SU-DHL-6 (cell line): ENCODE measurements around the gene SEMA3B.

Experiments used
- H2AFZ ChIP-seq: fragments of 200-600 bp; sonication (generic); 2 replicates; pipeline ENCODE4 v1.6.1; 2014; ENCODE audit warnings: low read depth, mild to moderate bottlenecking, moderate library complexity, mixed read lengths, antibody characterized with exemption, low read length; ENCODE audit not compliant: severe bottlenecking
- H3F3A ChIP-seq: fragments of 200-600 bp; shearing (Covaris generic); 2 replicates; pipeline ENCODE4 v1.6.0; 2016; ENCODE audit warnings: antibody characterized with exemption, mild to moderate bottlenecking; ENCODE audit not compliant: insufficient read depth
- H3K27ac ChIP-seq: fragments of 200-600 bp; sonication (generic); 2 replicates; pipeline ENCODE4 v1.5.1; 2016; ENCODE audit warnings: low read depth, mild to moderate bottlenecking, low read length, moderate library complexity, mixed read lengths
- H3K27me3 ChIP-seq: fragments of 200-600 bp; sonication (generic), shearing (Covaris generic); 2 replicates; pipeline ENCODE4 v1.6.0; 2014; ENCODE audit warnings: mild to moderate bottlenecking, low read length
- H3K36me3 ChIP-seq: fragments of 200-600 bp; sonication (generic); 2 replicates; pipeline ENCODE4 v1.6.1; 2014; ENCODE audit warnings: mild to moderate bottlenecking, low read length, mixed read lengths
- H3K4me2 ChIP-seq: fragments of 300-600, 200-600 bp; shearing (Covaris generic), sonication (generic); 2 replicates; pipeline ENCODE4 v1.6.0; 2014; ENCODE audit warnings: low read length, low read depth, mild to moderate bottlenecking; ENCODE audit not compliant: poor library complexity, severe bottlenecking
- H3K4me3 ChIP-seq: fragments of 200-600 bp; sonication (generic); 2 replicates; pipeline ENCODE4 v1.5.1; 2014; ENCODE audit warnings: antibody characterized with exemption, low read length, mild to moderate bottlenecking, mixed read lengths; ENCODE audit not compliant: insufficient read depth, poor library complexity, severe bottlenecking
- H3K79me2 ChIP-seq: fragments of 200-600 bp; sonication (generic); 2 replicates; pipeline ENCODE4 v1.6.1; 2014; ENCODE audit warnings: mild to moderate bottlenecking, low read length, moderate library complexity; ENCODE audit not compliant: insufficient read depth
- H3K9ac ChIP-seq: fragments of 200-600 bp; sonication (generic); 2 replicates; pipeline ENCODE4 v1.7.0; 2014; ENCODE audit warnings: mild to moderate bottlenecking, low read length
- H3K9me2 ChIP-seq: fragments of 200-600 bp; sonication (generic); replicated peaks from 2 replicates; pipeline ENCODE4 v1.6.1; 2014; ENCODE audit warnings: low read length; ENCODE audit not compliant: insufficient read depth
- H3K9me3 ChIP-seq: fragments of 200-600 bp; sonication (generic); 2 replicates; pipeline ENCODE4 v1.6.1; 2014; ENCODE audit warnings: low read length, mixed read lengths; ENCODE audit not compliant: insufficient read depth
- H4K20me1 ChIP-seq: fragments of 200-600 bp; sonication (generic); 2 replicates; pipeline ENCODE4 v1.6.1; 2014; ENCODE audit warnings: low read depth, mild to moderate bottlenecking, antibody characterized with exemption, low read length, moderate library complexity, mixed read lengths
- EZH2phosphoT487 ChIP-seq: fragments of 200-600 bp; sonication (generic), shearing (Covaris generic); conservative IDR thresholded peaks from 2 replicates; pipeline ENCODE4 v1.6.1; 2018; ENCODE audit warnings: mild to moderate bottlenecking, antibody characterized with exemption, low read length, moderate library complexity, mixed read lengths
- TF ChIP-seq, protein P1 (sequence below): fragments of 200-600 bp; sonication (generic); IDR thresholded peaks from one replicate; pipeline ENCODE4 v1.5.1; 2017; ENCODE audit warnings: antibody characterized with exemption, mild to moderate bottlenecking, low read length, moderate library complexity; ENCODE audit not compliant: insufficient read depth, poor library complexity, severe bottlenecking

The SEMA3B gene

DNA sequence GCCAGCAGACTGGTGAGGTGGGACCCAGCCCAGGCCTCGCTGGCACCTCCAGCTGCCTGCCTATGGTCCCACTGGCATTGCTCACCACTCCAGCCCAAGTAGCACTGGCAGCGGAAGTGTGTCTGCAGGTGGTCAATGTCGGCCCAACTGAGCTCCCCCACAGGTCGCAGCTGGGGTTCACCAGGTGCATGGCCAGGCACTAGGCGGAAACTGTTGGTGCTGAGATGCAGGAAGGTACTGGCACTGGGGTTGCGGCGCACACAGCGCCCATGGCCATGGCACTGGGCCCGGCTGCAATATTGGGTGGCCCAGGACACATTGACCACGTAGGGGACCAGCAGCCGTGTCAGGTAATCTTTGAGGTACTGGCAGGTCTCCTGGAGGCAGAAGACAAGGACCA is 49.2 kb downstream of the SEMA3B start:
- no peaks in the 10 kb centered on the region for H4K20me1 ChIP-seq
- TF ChIP-seq, protein P1, sequence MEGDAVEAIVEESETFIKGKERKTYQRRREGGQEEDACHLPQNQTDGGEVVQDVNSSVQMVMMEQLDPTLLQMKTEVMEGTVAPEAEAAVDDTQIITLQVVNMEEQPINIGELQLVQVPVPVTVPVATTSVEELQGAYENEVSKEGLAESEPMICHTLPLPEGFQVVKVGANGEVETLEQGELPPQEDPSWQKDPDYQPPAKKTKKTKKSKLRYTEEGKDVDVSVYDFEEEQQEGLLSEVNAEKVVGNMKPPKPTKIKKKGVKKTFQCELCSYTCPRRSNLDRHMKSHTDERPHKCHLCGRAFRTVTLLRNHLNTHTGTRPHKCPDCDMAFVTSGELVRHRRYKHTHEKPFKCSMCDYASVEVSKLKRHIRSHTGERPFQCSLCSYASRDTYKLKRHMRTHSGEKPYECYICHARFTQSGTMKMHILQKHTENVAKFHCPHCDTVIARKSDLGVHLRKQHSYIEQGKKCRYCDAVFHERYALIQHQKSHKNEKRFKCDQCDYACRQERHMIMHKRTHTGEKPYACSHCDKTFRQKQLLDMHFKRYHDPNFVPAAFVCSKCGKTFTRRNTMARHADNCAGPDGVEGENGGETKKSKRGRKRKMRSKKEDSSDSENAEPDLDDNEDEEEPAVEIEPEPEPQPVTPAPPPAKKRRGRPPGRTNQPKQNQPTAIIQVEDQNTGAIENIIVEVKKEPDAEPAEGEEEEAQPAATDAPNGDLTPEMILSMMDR = no peak
- TF ChIP-seq EZH2phosphoT487 = no peak
- no peaks in the 10 kb centered on the region for H3K79me2 ChIP-seq
- no peaks in the 10 kb centered on the region for H3K9me2 ChIP-seq
- H2AFZ ChIP-seq = no peak overlapping the region
- H3K4me2 ChIP-seq = no peak overlapping the region
- no peaks in the 10 kb centered on the region for H3K27me3 ChIP-seq
- 0 out of 2 replicates have a peak, but pooled peaks cover 3% of the 10 kb centered on the region for H3F3A ChIP-seq
- no peak overlapping the region for H3K9ac ChIP-seq
- H3K4me3 ChIP-seq = no peak overlapping the region
- no peaks in the 10 kb centered on the region for H3K9me3 ChIP-seq
- no peaks in the 10 kb centered on the region for H3K36me3 ChIP-seq
- no peak overlapping the region for H3K27ac ChIP-seq

DNA sequence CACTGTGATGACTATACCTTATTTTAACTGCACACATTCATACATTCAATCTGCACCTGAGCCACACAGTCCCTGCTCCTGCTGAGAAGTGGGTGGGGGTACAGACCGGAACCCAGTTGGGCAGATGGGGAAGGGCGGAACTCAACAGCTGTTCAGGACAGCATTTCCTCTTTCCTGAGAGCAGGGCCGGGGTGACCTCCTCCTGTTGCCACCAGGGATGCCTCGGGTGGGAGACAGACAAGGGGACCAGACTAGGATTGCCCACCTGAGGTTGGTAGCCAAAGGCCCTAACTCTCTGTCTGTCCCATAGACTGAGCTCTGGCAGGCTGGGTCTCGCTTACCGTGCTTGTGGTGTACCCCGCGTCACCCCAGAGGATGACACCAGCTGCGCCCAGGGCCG is 49.7 kb downstream of the SEMA3B start:
- Histone ChIP-seq H3K9me2 (no peaks in the 10 kb centered on the region), H3F3A (0 out of 2 replicates have a peak, but pooled peaks cover 3% of the 10 kb centered on the region), H3K27me3 (no peaks in the 10 kb centered on the region), H3K4me2 (no peak overlapping the region), H3K4me3 (no peak overlapping the region), H3K27ac (no peak overlapping the region), H3K9ac (no peak overlapping the region), H3K9me3 (no peaks in the 10 kb centered on the region), H3K36me3 (no peaks in the 10 kb centered on the region), H3K79me2 (no peaks in the 10 kb centered on the region), H4K20me1 (no peaks in the 10 kb centered on the region), H2AFZ (no peak overlapping the region)
- no peak for TF ChIP-seq EZH2phosphoT487
- TF ChIP-seq, protein P1 = no peak

DNA sequence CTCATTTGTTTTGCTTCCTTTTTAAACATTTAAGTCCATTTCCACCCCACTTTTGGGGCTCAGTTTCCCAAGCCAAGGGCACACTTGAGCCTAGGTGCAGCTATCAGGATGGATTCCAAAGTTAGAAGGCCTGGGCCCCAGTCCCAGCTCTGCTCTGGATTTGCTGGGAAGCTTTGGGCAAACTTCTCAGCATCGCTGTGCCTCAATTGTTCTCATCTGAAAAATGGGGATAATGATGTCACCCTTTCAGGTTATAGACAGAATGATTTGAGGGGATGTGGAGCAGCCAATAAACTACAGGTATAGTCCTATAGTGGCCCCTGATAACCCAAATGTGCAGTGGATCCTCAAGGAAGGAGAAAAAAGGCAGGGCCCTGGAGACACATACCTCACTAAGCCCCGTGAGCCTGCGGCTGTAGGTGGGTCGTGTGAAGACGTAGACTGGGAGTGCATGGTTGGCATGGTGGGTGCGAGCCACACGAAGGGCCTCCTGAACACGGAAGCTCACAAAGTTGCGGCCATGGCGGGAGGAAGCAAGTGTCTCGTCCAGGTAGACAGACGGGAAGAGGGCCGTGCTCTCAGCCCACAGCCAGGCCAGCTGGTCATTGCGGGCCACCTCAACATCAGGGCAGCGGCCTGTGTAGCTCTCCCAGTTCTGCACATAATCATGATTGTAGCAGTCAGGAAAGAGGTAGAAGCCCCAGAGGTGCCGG is 50.4 kb downstream of the SEMA3B start:
- H3K36me3 ChIP-seq = no peaks in the 10 kb centered on the region
- no peaks in the 10 kb centered on the region for H3K79me2 ChIP-seq
- H3K27ac ChIP-seq = no peak overlapping the region

More for the DNA sequence above, 50.4 kb downstream of the SEMA3B start:
- H3K4me3 ChIP-seq = no peak overlapping the region
- no peaks in the 10 kb centered on the region for H3F3A ChIP-seq
- no peaks in the 10 kb centered on the region for H3K27me3 ChIP-seq
- no peak overlapping the region for H3K9ac ChIP-seq
- no peaks in the 10 kb centered on the region for H3K9me3 ChIP-seq
- no peak for TF ChIP-seq EZH2phosphoT487
- TF ChIP-seq, protein P1 = no peak
- no peaks in the 10 kb centered on the region for H4K20me1 ChIP-seq
- H3K4me2 ChIP-seq = no peak overlapping the region
- H3K9me2 ChIP-seq = no peaks in the 10 kb centered on the region
- no peak overlapping the region for H2AFZ ChIP-seq
